HG03045 (cell line): ENCODE results near the gene TNNI3.
"Not testable (repeated sequence)": the region's sequence is repeated elsewhere in the genome, so short reads cannot be mapped to it uniquely, and the experiment has no call there.

Experiments
- ATAC-seq: cut with Tn5 transposase; IDR thresholded peaks from one replicate; pipeline ENCODE4 v1.9.1; 2021; ENCODE audit warnings: mild to moderate bottlenecking, moderate library complexity; ENCODE audit not compliant: unreplicated experiment

Gene TNNI3

DNA sequence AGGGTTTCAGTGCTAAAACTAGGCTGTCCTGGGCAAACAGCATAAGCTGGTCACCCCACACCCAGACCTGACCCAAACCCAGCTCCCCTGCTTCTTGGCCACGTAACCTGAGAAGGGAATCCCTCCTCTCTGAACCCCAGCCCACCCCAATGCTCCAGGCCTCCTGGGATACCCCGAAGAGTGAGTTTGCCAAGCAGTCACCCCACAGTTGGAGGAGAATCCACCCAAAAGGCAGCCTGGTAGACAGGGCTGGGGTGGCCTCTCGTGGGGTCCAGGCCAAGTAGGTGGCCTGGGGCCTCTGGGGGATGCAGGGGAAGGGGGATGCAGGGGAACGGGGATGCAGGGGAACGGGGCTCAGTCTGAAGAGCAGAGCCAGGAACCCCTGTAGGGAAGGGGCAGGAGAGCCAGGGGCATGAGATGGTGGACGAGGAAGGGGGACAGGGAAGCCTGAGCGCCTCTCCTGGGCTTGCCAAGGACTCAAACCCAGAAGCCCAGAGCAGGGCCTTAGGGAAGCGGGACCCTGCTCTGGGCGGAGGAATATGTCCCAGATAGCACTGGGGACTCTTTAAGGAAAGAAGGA, 42.9 kb downstream of the TNNI3 start:
- ATAC-seq, result no peak

DNA sequence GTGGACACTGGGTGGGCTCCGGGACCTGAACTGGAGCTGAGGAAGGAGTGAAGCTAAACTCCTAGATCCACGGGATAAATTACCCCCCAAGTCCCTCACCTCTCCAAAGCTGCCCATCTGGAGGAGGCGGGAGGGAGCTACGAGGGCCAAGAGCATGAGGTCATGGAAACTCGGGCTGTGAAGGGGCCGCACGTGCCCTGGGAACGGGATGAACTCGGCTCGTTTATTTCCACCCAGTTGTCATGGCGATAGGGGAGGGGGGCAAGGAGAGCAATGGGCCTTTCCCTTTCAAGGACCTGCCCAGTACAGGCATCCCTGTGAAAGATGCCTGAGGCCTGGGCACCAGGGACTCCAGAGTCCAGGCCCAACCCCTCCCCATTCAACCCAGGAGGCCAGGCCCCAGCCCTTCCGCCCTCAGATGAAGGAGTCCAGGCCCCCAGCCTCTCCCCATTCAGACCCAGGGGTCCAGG, 43.9 kb downstream of the TNNI3 start:
- no peak for ATAC-seq

DNA sequence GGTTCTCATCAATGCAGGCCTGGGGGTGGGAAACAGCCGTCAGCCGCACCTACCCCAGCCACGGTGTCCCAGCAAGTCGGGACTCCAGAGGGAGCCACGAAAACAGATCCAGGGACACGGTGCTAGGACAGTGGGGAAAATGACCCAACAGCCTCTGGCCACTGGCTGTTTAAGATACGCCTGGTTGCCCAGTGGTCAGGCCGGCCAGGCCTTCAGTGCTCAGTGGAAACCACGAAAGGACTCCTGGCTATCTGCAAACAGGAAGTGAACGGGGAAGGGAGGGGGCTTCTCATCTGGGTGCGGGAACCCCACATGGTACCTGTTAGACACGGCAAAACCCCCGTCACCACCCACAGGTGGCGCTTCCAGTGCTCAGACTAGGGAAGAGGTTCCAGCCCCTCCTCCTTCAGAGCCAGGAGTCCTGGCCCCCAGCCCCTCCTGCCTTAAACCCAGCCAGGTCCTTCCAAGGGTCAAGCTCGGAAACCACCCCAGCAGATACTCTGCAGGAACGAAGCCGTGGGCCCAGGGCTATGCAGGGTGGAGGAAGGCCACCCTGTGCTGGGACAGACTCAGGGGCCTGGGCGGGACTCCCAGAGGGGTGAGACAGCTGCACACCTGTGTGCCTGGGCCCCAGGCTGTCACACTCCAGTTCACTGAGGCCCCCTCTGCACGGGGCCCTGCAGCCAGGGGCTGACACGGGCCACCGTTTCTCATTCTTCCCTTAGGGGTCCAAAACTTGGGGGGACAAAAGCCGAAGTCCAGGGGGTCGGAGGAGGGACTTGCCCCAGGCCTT, 44.6 kb downstream of the TNNI3 start:
- ATAC-seq, result no peak

DNA sequence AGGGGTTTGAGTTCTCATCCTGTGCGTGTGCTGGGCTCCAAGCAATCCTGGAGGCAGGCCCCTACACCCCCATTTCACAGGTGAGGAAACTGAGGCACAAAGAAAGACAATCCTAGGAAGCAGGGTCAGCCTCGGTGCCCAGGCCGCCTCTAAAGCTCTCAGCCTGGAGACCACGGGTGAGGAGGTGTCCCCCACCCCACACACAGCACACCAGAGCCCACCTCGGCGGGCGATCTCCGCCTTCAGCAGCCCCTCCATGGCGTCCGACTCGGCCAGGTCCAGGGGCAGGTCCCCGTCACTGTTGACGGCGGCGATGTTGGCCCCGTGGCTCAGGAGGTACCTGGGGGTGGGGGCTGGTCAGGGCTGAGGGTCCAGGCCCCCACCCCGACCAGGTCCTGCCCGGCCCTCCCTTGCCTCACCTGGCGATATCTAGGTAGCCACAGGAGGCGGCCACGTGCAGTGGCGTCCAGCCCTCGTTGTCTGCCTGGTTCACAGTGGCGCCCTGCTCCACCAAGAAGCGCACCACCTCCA, 45.2 kb downstream of the TNNI3 start:
- ATAC-seq, result no peak

DNA sequence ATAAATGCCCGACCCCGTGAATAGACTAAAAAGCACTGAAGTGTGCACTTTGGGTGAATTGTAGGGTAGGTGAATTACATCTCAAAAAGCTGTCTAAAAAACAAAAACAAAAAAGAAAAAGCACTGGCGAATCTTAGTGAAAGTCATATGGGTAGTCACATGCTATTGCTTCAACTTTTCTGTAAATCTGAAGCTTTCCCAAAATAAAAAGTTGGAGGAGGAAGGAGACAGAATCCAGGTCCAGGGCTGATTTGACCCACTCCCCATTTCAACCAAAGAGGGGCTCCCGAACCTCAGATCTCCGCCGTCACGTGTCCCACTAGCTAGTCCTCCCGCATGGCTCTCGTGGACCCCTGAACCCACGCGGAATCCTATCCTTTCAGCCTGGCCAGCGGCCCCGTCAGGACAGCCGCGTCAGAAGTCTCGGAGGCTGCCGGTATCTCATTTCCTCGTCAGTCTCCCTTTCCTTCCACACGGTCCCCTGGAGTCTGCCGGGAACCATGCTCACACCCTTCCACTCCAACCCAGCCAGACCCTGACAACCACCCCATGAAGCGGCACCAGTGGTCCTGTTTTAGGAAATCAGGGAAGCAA, 46.2 kb downstream of the TNNI3 start:
- no peak for ATAC-seq

DNA sequence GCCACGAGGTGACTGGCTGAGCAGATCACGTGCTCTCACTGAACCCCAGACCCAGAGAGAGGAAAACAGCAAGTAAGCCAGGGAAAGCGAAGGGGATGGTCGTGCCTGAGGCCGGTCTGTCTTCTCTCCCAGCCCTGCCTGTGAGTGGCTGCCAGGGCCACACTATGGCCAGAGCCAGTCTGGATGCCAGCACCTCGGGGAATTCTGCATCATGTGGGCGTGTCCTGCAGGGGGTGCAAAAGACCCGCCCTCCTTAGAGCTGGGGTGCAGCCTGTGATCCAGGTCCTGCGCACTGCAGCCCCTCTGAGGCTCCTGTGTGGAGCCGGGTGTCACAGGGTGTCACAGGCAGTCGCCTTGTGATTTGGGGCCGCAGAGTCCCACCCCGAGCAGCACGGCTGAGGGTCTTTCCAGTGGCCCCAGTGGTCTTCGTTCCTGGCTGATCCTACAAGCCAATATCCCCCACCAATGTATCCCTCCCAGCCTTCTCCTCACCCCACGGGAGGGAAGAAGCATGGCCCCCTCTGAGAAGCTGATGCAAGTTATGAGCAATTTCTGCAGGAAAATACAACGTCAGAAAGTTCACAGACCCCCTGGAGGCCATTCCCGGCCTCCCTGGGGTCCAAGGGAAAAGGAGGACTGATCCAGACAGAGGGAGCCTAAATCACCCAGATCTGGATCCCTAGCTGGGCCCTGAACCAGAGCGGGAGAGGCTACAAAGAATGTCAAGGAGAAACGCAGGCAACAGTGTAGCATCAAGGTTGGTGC, 47.8 kb downstream of the TNNI3 start:
- no peak for ATAC-seq

DNA sequence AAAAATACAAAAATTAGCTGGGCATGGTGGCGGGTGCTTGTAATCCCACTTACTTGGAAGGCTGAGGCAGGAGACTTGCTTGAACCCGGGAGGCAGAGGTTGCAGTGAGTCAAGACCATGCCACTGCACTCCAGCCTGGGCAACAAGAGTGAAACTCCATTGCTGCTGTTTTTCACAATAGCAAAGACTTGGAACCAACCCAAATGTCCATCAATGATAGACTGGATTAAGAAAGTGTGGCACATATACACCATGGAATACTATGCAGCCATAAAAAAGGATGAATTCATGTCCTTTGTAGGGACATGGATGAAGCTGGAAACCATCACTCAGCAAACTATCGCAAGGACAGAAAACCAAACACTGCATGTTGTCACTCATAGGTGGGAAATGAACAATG, 50.3 kb downstream of the TNNI3 start:
- ATAC-seq, result not testable (repeated sequence)

DNA sequence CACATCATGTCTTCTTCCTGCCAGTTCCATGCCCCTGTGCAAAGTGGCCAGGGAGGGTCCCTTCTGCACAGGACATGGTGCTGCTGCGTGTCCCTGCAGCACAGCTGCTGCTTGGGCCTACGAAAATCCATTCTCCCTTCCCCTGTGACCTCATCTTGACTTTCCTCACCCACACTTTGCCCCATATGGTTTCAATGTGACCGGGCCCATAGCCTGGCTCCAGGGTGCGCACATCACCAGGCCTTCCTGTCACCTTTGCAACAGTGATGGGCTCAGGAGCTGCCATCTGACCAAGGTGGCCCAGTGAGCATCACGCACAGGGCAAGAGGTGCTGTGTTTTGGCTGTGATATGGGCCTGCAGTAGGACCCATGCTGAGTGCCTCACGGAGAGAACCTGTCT, 50.9 kb downstream of the TNNI3 start:
- no peak for ATAC-seq

DNA sequence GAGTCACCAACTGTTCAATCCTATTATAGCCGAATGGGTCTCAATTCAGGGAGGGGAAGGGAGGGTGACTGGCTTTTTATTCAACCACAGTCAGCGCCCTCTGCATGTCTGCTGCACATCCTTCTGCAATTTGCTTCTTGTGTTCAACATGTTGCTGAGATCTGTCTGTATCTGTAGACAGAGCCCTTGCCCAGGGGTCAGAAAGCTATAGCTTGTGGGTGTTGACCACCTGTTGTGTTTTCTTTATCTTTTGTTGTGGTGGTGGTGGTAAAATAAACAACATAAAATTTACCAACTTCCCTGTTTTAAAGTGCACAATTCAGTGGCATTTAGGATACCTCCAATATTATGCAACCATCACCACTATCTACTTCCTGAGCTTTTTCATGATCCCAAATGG, 52.3 kb downstream of the TNNI3 start:
- ATAC-seq, result no peak

DNA sequence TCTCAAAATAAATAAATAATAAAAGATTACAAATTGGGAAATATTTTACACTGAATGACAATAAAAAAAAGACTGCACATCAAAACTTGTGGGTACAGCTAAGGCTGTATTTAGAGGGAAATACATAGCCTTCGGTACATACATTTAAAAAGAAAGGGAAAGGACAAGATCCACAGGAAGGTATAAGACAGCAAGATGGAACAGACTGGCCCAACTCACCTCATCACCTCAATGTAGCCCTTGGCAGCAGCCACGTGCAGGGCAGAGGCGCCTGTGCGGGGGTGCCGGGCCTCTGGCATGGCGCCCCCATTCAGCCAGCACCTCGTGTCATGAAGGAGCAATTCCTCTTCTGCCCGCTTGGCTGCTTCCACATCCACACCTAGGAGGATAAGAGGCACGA, 54.3 kb downstream of the TNNI3 start:
- no peak for ATAC-seq
